ENCODE data around the gene TTLL9. TPM values are rescaled to one million over a fixed set of nuclear protein-coding genes. Genes with fewer than 3 reads are reported as not detected.

The TTLL9 gene
- polyA plus RNA-seq, 3 donors: 0.21 TPM; not detected in 2

DNA sequence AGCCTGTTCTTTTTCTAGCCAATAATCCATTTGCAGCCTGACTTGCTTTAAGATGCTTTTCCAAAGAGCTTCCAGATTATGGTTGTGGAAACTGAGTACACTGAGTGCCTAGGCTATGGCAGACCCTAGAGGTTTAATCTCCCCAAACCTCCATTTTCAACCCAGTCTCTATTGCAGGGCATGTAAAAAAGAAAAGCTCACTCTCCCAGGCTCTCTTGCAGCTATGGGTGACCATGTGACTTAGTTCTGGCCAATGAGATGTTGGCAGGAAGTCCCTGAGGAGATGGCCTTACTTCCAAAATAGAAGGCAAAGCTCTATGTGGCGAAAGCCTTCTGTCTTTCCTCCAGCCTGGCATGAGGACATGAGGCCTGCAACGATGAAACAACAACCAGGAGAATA is 77.6 kb downstream of the TTLL9 start:
- H3K4me2 ChIP-seq (replicated peaks; ENCODE audit: extremely low read depth, low read length, poor library complexity, severe bottlenecking): no peak overlapping the region
- H3K27me3 ChIP-seq (ENCODE audit: control insufficient read depth in 2 of 2, insufficient read depth in 2 of 2, low read length in 2 of 2): no peaks in the 10 kb centered on the region
- no peak for DNase-seq
- H3K9me3 Mint-ChIP-seq: peaks cover 0 to 5% (median 3%) of the 10 kb centered on the region in 7 donors
- H3K36me3 ChIP-seq (replicated peaks in 1 of 2; ENCODE audit: control insufficient read depth in 1 of 2, insufficient read depth in 2 of 2, low read length in 2 of 2): peaks cover 55 to 73% of the 10 kb centered on the region in 2 donors
- no peak overlapping the region for H3K27ac Mint-ChIP-seq
- peaks cover 58 to 68% of the 10 kb centered on the region in 2 donors for H3K36me3 Mint-ChIP-seq
- H3K4me3 Mint-ChIP-seq: no peak overlapping the region
- WGBS (ENCODE audit: insufficient coverage): 100% methylated on average over 1 of the region's 2 CpGs
- H3K27ac ChIP-seq (ENCODE audit: low read depth in 1 of 2, low read length in 2 of 2): no peak overlapping the region
- no peak overlapping the region for H2AFZ ChIP-seq (ENCODE audit: insufficient read depth, low read depth, low read length, poor library complexity, severe bottlenecking)
- peaks cover 21% of the 10 kb centered on the region for H3K79me2 ChIP-seq (ENCODE audit: insufficient read depth, low read length)
- intact Hi-C loops (cut with micrococcal nuclease): no loop called here
- peaks cover 16% of the 10 kb centered on the region for H3K4me1 Mint-ChIP-seq
- H3K27me3 Mint-ChIP-seq (ENCODE audit: low read depth in 3 of 3): no peaks in the 10 kb centered on the region
- no peak overlapping the region for H3K9ac ChIP-seq (ENCODE audit: insufficient read depth, low read length, poor library complexity, severe bottlenecking)
- H3K4me3 ChIP-seq (replicated peaks in 1 of 3; ENCODE audit: low read depth in 2 of 3, low read length in 3 of 3): no peak overlapping the region
- peaks cover 12 to 13% of the 10 kb centered on the region in 2 donors for H3K4me1 ChIP-seq (ENCODE audit: control insufficient read depth in 1 of 2, insufficient read depth in 2 of 2, low read length in 2 of 2)
- TF ChIP-seq, protein P1, sequence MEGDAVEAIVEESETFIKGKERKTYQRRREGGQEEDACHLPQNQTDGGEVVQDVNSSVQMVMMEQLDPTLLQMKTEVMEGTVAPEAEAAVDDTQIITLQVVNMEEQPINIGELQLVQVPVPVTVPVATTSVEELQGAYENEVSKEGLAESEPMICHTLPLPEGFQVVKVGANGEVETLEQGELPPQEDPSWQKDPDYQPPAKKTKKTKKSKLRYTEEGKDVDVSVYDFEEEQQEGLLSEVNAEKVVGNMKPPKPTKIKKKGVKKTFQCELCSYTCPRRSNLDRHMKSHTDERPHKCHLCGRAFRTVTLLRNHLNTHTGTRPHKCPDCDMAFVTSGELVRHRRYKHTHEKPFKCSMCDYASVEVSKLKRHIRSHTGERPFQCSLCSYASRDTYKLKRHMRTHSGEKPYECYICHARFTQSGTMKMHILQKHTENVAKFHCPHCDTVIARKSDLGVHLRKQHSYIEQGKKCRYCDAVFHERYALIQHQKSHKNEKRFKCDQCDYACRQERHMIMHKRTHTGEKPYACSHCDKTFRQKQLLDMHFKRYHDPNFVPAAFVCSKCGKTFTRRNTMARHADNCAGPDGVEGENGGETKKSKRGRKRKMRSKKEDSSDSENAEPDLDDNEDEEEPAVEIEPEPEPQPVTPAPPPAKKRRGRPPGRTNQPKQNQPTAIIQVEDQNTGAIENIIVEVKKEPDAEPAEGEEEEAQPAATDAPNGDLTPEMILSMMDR (IDR thresholded peaks at IDR 0.05): no peak
- peaks cover 26% of the 10 kb centered on the region for H4K20me1 ChIP-seq (ENCODE audit: insufficient read depth, low read length)
- peaks cover 7% of the 10 kb centered on the region in 2 donors for H3K9me3 ChIP-seq (replicated peaks in 1 of 2; ENCODE audit: control insufficient read depth in 1 of 2, insufficient read depth in 1 of 2, low read length in 2 of 2)

GRCh38 chr20:31949877-31950646 is 79.6 kb downstream of the TTLL9 start:
- Histone ChIP-seq H4K20me1 (ENCODE audit: insufficient read depth, low read length) (peaks cover 26% of the 10 kb centered on the region), H3K27ac (ENCODE audit: low read depth in 1 of 2, low read length in 2 of 2) (no peak overlapping the region), H3K27me3 (ENCODE audit: control insufficient read depth in 2 of 2, insufficient read depth in 2 of 2, low read length in 2 of 2) (peaks cover 0 to 2% of the 10 kb centered on the region in 2 donors), H3K4me1 (ENCODE audit: control insufficient read depth in 1 of 2, insufficient read depth in 2 of 2, low read length in 2 of 2) (peaks cover 12 to 13% of the 10 kb centered on the region in 2 donors), H3K4me2 (replicated peaks; ENCODE audit: extremely low read depth, low read length, poor library complexity, severe bottlenecking) (peak overlapping the region; percentile 82), H3K79me2 (ENCODE audit: insufficient read depth, low read length) (peaks cover 21% of the 10 kb centered on the region), H3K36me3 (replicated peaks in 1 of 2; ENCODE audit: control insufficient read depth in 1 of 2, insufficient read depth in 2 of 2, low read length in 2 of 2) (peaks cover 48 to 53% of the 10 kb centered on the region in 2 donors), H3K9me3 (replicated peaks in 1 of 2; ENCODE audit: control insufficient read depth in 1 of 2, insufficient read depth in 1 of 2, low read length in 2 of 2) (peaks cover 7% of the 10 kb centered on the region in 2 donors), H2AFZ (ENCODE audit: insufficient read depth, low read depth, low read length, poor library complexity, severe bottlenecking) (no peak overlapping the region), H3K4me3 (replicated peaks in 1 of 3; ENCODE audit: low read depth in 2 of 3, low read length in 3 of 3) (no peak overlapping the region), H3K9ac (ENCODE audit: insufficient read depth, low read length, poor library complexity, severe bottlenecking) (no peak overlapping the region)
- no peak overlapping the region for H3K4me3 Mint-ChIP-seq
- H3K27me3 Mint-ChIP-seq (ENCODE audit: low read depth in 3 of 3): peaks cover 1 to 6% (median 3%) of the 10 kb centered on the region in 3 donors
- H3K9me3 Mint-ChIP-seq: peaks cover 0 to 5% (median 3%) of the 10 kb centered on the region in 7 donors
- peaks cover 43 to 50% of the 10 kb centered on the region in 2 donors for H3K36me3 Mint-ChIP-seq
- intact Hi-C loops (cut with micrococcal nuclease): loop anchor here (5.0 kb wide), 3 partner anchors 73 to 128 kb away; no protein-coding TSS in a partner anchor
- TF ChIP-seq, protein P1 (IDR thresholded peaks at IDR 0.05): no peak
- DNase-seq: no peak
- 79% methylated on average over 8 of the region's 9 CpGs for WGBS (ENCODE audit: insufficient coverage)
- H3K4me1 Mint-ChIP-seq: peaks cover 16% of the 10 kb centered on the region
- peak overlapping the region in 1 of 7 donors; percentile 17 for H3K27ac Mint-ChIP-seq

Measured in CD14-positive monocyte (primary cell).